Measurements from ENCODE around the gene ZBTB46.
"Not testable (repeated sequence)": the region's sequence is repeated elsewhere in the genome, so short reads cannot be mapped to it uniquely, and the experiment has no call there.

ZBTB46 gene

DNA sequence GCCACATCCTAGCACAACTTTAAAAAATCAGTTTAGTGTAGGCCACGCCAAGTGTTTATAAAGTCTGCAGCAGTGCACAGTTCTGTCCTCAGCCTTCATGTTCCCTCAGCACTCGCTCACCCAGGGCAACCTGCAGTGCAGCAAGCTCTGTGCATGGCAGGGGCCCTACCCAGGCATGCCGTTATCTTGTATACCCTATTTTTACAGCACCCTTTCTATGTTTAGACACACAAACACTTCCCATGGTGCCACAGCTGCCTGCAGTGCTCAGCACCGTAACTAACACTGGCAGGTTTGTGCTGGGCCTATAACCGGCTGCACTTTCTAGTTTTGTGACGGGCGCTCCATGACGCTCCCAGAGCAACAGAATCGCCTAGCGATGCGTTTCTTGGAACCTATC, 43.8 kb downstream of the ZBTB46 start:
- no peak for DNase-seq (ENCODE audit: low spot score)

DNA sequence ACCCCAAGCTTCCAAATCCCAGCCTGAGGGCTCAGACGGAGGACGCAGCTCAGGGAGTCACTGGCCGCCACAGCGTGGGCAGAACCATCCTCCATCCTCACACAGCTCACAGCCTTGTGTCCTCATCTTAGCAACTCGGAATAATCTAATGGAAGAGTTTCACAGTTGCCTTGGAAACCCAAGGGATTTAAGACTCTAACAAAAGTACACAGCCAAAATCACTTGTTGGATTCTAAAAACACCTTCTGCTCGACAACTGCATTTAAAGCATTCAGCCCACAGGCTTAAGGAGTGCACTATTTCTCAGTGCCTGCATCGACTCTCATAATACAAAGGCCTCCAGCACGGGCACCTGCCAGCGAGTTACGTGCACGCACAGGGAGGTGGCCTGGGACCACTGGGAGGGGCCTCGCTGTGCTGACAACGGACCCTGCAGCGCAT, 45.4 kb downstream of the ZBTB46 start:
- DNase-seq (ENCODE audit: low spot score) = peak; percentile 57

DNA sequence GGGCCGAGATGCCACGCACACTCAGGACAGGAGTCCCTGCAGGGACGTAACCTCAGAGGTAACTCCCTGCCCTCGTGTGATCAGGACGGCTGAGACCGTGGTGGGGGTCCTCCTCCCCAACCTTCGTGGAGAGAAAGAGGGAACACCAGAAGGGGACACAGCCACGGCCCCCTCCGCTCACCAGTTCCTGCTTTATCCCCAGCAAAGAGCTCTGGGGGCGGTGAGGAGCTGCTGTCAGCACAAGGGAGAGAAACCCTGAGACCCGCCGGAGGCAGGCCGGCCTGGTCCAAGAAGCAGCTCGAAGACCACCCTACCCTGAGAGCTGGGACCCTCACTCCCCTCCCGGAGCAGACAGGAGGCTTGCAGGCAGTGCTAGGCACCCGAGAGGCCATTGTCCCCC, 47.1 kb downstream of the ZBTB46 start:
- DNase-seq (ENCODE audit: low spot score) = no peak

DNA sequence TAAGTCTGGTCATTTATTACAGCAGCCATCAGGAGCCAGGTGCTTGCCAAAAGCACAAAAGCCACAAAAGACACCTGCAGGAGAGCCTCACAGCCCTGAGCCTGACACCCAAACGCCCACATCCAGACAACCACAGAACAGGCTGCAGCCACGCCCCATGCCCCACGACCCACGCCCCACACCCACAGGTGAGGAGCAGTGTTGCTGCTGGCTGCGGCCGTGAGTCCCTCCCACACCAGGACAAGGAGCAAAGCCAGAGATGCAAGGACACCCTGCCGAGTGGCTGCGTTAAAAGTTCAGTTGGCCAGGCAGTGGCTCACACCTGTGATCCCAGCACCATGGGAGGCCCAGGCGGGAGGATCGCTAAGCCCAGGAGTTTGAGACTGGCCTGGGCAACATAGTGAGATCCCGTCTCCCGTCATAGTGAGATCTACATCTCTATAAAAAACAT, 48.5 kb downstream of the ZBTB46 start:
- DNase-seq (ENCODE audit: low spot score) = no peak

DNA sequence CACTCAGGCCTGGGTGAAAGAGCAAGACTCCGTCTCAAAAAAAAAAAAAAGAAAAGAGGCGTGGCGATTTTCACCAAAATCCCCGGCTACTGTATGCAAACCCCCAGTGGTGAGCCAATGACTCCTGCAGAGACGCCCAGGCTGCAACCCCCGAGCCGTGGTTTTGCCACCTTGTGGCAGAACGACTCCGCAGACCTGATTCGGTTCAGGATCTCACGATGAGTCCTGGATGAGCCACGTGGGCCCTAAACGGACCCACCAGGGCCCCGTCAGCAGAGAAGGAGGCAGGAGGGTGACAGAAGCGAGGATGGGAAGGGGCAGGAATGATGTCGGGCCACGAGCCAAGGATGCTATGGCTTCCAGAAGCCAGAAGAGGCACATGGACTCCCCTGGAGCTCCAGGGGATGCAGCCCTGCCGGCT, 49.0 kb downstream of the ZBTB46 start:
- no peak for DNase-seq (ENCODE audit: low spot score)

DNA sequence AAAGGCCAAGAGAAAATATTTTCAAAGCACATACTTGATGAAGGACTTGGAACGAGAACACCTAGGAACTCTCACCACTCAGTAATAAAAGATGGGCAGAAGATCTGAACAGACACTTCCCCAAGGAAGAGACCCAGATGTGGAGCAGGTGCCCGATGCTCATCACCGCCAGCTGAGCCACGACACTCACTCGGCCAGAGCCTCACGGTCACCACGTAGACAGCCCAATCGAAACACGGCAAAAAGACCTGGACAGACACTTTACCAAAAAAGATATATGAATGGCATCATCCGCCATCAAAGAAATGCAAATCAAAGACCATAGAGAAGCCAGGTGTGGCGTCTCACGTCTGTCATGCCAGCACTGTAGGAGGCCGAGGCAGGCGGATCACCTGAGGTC, 49.9 kb downstream of the ZBTB46 start:
- DNase-seq (ENCODE audit: low spot score) = no peak

DNA sequence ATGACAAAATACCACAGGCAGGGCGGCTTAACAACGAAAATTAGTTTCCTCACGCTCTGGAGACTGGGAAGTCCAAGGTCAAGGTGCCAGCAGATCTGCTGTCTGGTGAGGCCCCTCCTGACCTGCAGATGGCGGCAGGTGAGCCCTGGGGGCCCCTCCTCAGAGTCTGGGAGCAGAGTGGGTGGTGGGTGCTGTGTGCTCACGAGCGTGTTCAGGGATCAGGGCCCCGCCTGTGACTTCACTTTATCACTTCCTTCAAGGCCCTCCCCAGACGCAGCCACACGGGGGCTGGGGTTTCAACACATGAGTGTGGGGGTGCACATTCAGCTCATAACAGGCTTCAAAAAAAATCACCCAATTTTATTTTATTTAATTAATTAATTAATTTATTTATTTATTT, 52.2 kb downstream of the ZBTB46 start:
- DNase-seq (ENCODE audit: low spot score) = no peak

DNA sequence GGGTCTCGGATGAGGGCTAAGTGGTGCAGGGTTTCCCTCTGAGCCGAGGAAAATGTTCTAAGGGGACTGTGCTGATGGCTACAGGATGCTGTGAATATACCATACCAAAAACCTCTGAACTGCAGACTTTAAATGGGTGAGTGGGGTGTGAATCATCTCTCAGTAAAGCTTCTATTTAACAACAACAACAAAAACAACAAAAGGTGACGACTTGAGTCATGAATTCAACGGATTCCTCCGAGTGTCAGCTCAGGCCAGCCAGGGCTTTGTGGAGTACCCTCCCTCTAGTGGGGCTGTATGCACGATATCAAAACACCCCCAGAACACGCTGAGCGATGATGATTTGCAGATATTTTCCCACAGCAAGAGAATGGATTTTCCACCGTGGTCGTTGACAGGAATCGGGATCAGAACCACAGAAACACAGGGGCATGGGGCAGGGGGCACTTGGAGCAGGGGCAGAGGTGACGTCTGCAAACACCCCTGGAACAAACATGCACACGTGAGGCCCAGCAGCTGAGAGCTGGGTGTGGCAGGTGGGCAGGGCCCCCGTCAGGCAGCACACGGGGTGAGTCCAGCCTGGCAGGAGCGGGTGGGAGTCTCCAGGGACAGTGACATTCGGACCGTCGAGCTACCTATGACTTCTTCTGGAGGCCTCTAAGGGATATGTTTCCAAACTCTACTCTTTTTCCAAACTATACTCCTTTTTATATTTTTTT, 52.9 kb downstream of the ZBTB46 start:
- no peak for DNase-seq (ENCODE audit: low spot score)

DNA sequence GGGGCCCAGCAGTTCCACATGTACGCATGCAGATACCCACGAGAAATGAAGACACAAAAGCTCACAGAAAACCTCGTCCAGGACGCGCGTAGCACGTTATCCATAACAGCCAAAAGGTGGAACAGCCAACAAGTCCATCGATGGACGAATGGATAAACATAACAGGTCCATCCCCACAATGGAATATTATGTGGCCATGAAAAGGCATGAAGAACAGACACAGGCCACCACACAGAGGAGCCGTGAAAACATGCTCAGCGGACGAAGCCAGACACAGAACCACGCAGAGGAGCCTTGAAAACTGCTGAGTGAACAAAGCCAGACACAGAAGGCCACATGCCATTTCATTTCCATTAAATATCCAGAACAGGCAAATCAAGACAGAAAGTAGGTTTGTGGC, 53.5 kb downstream of the ZBTB46 start:
- DNase-seq (ENCODE audit: low spot score) = no peak

DNA sequence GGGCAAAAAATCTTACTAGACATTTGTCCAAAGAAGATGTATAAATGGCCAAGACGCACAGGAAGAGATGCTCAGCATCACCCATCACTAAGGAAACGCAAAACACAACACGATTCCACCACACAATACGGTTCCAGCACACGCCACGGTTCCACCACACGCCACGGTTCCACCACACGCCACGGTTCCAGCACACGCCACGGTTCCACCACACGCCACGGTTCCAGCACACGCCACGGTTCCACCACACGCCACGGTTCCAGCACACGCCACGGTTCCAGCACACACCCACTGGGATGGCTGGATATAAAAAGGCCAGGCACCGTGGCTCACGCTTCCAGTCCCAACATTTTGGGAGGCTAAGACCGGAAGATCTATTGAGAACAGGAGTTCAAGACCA, 54.2 kb downstream of the ZBTB46 start:
- not testable (repeated sequence) for DNase-seq (ENCODE audit: low spot score)

DNA sequence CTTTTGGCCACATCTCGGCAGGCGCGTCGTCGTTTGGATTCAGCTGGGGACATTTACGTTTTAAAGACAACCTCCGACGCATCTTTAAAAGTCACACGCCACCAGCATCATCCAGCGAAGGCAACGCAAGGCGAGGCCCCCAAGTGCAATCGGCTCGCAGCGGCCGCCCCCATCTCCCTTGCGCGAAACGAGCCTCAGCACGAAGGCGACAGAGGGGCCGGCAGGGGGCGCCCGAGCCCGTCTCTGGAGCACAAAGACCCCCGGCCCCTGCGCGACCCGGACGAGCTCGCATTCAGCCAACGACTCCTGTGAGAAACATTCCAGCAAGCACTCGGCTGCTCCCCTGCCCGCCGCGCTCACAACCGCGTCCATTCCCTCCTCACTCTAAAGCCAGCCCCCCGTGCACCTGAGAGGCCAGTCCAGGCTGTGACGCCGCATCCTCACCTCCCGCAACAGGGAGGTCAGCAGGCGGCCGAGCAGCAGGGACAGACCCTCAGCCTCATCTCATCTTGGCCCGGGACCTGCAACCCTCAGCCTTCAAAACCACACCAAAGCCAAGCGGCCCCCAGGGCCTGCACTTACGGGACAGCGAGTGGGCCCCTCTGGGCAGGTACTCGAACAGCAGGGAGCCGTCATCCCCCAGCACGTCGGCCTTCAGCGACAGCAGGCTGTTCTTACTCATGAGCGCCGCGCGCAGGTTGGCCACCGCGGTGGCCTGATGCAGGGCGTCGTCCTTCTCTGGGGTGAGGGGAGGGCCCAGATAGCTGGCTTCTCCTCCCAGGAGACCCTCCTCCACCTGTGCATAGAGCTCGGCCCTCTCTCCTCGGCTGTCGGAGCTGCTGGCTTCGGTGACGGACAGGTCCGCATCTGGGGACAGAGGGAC, 55.7 kb downstream of the ZBTB46 start:
- DNase-seq (ENCODE audit: low spot score) = peak; percentile 48

DNA sequence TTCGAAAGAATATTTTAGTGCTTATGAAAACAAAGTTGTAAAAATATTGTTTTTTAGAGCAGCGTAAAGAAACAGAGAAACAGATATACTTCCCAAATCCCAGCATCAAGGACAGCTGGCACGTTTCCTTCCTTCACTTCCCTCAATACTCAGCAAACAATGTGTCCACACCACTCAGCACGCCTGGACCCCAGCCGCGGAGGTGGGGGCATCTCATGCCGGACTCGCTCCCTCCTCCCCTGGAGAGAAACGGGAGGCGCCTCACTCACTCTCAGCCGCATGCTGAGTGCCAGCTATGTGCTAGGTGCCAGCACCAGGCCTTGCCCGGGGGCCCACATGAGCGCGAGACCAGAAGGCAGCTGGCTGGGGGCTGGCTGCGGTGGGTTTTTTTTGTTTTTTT, 56.8 kb downstream of the ZBTB46 start:
- DNase-seq (ENCODE audit: low spot score) = no peak

DNA sequence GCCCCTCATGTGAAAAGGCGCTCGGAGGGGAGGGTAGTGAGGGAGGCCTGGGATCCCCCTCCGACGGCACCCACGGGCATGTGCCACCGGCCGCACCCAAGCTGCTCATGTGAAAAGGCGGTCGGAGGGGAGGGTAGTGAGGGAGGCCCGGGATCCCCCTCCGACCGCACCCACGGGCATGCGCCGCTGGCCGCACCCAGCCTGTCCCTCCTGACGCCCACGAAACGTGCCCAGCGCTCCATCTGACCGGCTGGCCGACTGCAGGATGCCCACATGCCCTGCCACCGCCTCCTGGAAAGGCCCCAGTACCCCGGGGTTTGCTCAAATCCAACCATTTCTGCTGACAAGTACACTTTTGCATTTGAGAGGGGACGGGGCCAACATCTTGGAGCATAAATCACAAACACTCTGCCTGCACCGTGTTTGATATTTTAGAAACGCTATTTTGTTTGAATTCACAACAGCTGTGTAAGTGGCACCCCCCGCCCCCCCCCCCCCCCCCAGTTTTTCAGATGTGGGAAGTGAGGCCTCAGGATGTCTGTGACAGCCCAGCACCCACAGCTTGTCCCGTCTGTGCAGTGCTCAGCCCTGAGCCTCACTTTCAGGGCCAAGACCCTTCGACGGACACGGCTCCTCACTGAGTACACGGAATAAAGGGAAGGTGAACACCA, 57.4 kb downstream of the ZBTB46 start:
- DNase-seq (ENCODE audit: low spot score) = no peak

DNA sequence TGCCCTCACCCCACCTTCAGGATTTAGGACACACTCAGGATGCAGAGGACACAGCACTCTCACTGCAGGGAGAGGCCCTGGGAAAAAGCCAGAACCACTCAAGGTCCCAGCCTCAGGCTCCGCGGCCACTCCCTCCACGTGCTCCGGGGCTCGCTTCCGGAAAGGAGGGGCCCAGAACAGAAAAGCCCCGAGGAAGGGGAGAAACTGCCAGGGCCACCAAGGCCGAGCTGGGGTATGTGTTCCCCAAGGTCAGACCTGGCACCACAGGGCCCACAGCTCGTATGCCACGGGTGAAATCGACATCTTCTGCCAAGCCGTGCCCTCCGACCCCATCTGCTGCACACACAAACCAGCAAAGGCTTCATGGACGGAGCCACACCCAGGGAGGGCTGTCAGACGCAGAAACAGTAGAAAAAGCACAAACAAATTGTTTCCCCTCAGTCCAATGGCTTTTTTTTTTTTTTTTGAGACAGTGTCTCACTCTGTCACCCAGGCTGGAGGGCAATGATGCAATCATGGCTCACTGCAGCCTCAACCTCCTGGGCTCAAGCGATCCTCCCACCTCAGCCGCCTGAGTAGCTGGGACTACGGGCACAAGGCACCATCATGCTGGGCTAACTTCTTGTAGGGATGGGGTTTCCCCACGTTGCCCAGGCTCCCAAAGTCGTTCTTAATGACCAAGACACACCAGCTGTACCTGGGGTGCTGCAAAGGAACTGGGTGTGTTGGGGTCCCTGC, 58.1 kb downstream of the ZBTB46 start:
- no peak for DNase-seq (ENCODE audit: low spot score)

DNA sequence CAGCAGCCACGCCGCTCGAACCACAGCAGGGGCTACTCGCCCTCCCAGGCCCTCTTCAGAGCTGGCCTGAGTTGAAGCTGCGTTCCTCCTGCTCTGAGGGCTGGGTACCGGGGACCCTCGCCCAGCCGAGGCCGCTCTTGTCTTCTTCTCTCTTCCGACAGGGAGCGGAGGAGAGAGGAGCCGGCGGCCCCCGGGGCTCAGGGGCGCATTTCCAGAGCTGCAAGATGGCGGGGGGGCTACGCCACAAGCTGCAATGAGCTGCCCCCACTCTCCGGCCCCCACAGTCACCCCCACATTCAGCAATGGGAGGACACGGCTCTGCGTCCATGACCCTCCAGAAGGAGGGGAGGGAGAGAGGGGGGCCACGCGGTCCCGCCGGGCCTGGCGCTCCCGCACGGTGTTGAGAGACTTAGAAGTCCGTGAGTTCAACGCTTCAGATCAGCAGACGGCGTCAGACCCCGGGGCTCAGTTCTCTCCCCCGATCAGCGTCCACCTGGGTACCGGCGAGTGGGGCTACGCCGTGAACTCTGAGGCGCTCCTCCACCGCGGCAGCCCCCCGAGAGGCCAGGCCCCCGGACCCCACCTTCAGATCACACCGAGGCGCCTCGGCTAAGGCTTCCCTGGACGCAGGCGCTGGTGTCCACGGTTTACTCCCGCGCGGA, 59.9 kb downstream of the ZBTB46 start:
- DNase-seq (ENCODE audit: low spot score) = no peak

DNA sequence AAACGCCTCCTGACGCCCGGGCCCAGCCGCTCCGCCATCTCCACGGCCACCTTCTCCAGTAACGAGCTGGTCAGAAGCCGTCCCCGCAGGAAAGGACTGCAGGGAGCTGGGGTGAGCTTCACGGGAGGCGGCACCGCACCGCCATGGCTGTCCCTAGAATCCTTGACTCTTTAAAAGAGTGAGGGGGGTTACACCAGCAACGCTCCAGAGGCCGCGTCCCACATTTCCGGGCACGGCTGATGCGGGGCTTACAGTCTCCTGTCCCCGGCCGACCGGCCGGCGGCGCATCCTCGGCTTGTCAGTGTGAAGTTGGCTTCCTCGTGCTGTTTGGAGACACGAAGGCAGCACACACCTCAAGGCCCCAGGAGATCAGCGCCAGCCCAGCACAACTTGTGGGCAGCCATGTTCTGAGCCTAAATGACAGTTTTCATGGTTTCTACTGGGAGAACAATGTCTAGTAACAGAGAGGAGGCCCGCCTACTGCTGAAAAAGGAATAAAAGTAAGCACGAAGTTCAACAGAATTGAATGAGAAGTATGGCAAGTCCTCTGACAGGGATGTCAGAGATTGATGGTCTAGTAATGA, 61.1 kb downstream of the ZBTB46 start:
- DNase-seq (ENCODE audit: low spot score) = no peak

DNA sequence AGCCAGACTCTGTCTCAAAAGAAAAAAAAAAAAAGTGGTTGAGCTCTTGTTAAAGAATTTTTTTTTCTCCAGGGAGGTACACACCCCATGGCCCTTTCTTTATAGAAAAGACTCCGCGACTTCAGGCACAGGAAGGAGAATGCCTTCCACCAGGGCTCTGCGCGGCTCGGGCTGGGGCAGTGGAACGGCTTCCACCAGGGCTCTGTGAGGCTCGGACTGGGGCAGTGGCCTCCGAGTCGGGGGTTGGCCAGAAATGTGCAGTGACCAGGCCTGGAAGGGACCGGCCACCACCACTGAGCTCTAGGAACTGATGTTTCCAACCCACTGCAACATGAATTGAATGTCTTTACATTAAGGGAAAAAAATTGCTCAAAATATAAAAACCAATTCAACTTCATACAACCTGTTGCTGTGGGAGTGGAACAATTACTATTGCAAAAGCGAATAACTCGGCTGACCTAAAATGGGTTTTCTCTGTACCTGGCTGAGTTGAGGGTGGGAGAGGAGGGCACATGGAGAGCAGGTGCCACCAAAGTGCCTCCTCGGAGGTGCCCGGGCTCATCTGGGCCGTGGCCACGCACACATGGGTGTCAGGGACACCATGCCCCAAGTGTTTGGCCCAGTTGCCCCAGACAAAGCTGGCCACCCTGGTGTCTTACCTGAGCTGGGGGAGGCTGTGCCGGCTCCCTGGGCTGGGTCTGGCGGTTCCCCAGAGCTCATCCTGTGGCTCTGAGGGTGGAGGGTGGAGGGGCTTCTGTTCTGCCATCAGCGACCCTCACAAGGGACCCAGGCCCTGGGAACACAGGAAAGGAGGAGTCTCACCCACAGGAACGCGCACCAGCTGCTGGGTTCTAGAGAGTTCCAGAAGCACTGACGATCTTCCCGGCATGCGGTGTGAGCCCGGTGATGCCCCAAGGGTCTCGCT, 62.2 kb downstream of the ZBTB46 start:
- DNase-seq (ENCODE audit: low spot score) = no peak

DNA sequence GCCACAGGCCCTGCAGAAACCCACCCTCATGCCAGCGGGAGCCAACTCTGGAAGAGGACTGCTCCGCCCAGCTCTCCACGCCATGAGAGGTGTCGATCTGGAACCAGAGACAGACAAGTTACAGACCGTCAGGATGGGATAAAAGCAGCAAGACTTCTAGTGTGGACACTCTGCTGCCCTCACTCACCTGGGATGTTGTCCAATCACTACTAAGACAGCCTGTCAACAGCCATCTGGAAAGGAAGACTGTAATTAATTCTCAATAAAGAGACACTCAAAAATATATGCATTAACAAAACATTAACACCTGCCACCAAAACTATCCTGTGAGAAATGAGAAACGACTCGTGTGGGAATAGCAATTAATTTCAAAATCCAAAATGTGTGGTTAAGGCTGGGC, 63.2 kb downstream of the ZBTB46 start:
- no peak for DNase-seq (ENCODE audit: low spot score)

DNA sequence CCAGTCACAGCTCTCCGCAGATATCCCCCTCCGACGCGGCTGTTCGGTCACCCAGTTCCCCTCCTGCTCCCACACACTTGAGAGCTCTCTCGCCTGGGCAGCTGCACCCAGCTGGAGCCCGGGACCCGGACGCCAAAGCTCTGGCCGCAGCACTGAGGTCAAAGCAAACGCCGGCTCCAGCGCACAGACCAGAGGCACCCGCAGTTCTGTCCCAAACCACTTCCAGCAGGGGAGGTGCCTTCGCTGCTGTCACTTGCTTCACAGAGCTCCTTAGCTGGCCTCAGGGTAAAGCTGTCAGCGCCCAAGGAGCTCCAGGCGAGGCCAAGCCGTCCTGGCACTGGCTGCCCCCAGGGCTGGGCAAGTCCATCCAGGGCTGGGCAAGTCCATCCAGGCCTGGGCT, 63.6 kb downstream of the ZBTB46 start:
- DNase-seq (ENCODE audit: low spot score) = no peak

Measured in Ammon's horn (tissue), 1 donor.